Pulmonary artery endothelial cell (primary cell): Measurements from ENCODE around the gene PHC3. TPM values are rescaled to one million over a fixed set of nuclear protein-coding genes. Genes with fewer than 3 reads are reported as not detected.

Experiments used
- DNase-seq: peaks from one replicate; pipeline ENCODE4 v3.0.0-alpha.2; 2011; ENCODE audit warnings: low read depth, low spot score
- total RNA-seq: library from RNA; depleted of rRNA; stranded (reverse); fragments of >200 nt; gene quantifications from 2 replicates; pipeline ENCODE4 v1.2.3, GENCODE V29; 2014

Gene PHC3
- total RNA-seq, 1 donor from 2014 or later = 11.1 TPM

GRCh38 chr3:170044795-170045244 is 136.7 kb downstream of the PHC3 start:
- no peak for DNase-seq

DNA sequence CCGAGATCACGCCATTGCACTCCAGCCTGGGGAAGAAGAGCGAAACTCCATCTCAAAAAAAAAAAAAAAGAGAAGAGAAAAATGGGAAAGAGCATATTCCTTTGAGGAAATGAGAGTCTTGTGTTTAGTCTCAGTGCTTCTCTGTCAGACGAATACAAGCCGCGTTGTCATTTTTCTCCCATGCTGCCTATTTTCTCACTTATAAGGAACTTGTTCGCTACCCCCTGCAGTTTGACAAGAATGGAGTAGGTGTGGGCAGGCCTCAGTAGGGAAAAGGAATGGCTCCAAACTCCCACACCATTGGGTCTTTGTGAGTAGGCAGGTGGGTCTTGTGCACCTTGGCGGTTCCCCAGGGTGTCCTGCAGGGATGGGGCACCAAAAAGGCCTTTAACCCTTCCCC is 137.3 kb downstream of the PHC3 start:
- no peak for DNase-seq

GRCh38 chr3:170043506-170043905 is 138.0 kb downstream of the PHC3 start:
- no peak for DNase-seq

DNA sequence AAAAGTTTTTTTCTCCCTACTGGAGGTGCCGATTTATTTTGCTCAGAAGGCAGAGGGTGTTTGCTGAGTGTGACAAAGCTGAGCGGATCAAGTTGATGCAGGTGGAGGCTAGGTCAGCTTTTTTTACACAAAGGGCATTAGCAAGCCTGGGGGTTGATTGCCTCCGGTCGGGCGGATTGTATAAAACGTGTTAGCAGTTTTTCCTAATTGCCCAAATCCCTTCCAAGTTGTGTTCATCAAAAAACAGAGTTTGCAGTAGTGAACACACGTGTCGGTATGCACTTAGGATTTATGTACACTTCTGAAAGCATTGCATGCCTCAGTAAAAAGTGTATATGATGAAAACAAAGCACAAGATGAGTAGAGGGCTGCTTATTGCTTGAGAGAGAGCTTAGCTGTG is 141.1 kb downstream of the PHC3 start:
- DNase-seq = no peak

- no peak for DNase-seq
Measured at GRCh38 chr3:170038434-170039110, 143.0 kb downstream of the PHC3 start.

Other genes starting within 250 kb of the PHC3 start
- 39.5 and 78.8 TPM in 2 replicates for gene SEC62, start 214.9 kb downstream of the PHC3 start, total RNA-seq
- 2.2 and 2.6 TPM in 2 replicates for gene GPR160, start 143.7 kb downstream of the PHC3 start, total RNA-seq
- gene PRKCI, start 40.7 kb upstream of the PHC3 start, total RNA-seq = 31.6 and 39.5 TPM in 2 replicates
- gene SKIL, start 176.0 kb upstream of the PHC3 start, total RNA-seq = 103 and 135 TPM in 2 replicates
- 60.2 and 227 TPM in 2 replicates for gene CLDN11, start 237.1 kb upstream of the PHC3 start, total RNA-seq